Ovary (tissue), 3 donors: ENCODE data around the gene CCIN.

Experiments used
- EP300 ChIP-seq: sonication (generic); formaldehyde crosslinking; IDR thresholded peaks from one replicate; pipeline ENCODE4 v1.6.1; 2017; ENCODE audit warnings: antibody characterized with exemption
- POLR2A ChIP-seq: fragments of 450-650 bp; IDR thresholded peaks from one replicate; pipeline ENCODE4 v1.6.1; 2017; ENCODE audit warnings: antibody characterized with exemption, mild to moderate bottlenecking, moderate library complexity
- TF ChIP-seq, protein P1 (sequence below), 3 donors: fragments of 450-650 bp in 2 of 3; fragments of 200-600 bp in 1 of 3; IDR thresholded peaks; one replicate each; pipeline versions ENCODE4 v1.5.1 to v1.8.0; 2016 to 2022; ENCODE audit warnings: antibody characterized with exemption in 3 of 3, mild to moderate bottlenecking in 1 of 3
- donor health status: DM: no; HTN: no; CAD: no.

DNA sequence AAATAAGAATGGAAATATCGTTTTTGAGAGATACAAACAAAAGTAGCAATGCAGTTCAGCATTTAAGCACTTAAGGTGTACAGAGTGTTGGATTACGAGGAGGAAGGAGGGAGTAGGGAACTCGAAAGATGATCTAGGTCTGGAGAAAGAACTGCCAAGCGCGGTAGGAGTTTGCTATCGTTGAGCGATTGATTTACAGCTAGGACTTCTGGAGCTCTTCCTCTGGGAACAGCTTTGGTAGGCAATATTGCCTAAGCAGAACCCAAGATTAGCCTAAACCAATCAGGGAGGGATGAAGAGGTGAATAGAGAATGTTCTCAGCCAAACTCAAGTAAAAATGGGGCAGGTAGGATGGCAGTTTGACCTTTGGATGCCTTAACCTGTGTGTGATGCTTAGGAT, 22.5 kb downstream of the CCIN start:
- TF ChIP-seq, protein P1, sequence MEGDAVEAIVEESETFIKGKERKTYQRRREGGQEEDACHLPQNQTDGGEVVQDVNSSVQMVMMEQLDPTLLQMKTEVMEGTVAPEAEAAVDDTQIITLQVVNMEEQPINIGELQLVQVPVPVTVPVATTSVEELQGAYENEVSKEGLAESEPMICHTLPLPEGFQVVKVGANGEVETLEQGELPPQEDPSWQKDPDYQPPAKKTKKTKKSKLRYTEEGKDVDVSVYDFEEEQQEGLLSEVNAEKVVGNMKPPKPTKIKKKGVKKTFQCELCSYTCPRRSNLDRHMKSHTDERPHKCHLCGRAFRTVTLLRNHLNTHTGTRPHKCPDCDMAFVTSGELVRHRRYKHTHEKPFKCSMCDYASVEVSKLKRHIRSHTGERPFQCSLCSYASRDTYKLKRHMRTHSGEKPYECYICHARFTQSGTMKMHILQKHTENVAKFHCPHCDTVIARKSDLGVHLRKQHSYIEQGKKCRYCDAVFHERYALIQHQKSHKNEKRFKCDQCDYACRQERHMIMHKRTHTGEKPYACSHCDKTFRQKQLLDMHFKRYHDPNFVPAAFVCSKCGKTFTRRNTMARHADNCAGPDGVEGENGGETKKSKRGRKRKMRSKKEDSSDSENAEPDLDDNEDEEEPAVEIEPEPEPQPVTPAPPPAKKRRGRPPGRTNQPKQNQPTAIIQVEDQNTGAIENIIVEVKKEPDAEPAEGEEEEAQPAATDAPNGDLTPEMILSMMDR (IDR thresholded peaks at IDR 0.05), result no peak
- TF ChIP-seq POLR2A (no peak), EP300 (no peak)
